ENCODE results near the gene SYT14.
"Not testable (repeated sequence)": the region's sequence is repeated elsewhere in the genome, so short reads cannot be mapped to it uniquely, and the experiment has no call there.

SYT14 gene

GRCh38 chr1:209936125-209936524, 1.9 kb upstream of the SYT14 start:
- DNase-seq (ENCODE audit: low read depth, low spot score), result no peak

DNA sequence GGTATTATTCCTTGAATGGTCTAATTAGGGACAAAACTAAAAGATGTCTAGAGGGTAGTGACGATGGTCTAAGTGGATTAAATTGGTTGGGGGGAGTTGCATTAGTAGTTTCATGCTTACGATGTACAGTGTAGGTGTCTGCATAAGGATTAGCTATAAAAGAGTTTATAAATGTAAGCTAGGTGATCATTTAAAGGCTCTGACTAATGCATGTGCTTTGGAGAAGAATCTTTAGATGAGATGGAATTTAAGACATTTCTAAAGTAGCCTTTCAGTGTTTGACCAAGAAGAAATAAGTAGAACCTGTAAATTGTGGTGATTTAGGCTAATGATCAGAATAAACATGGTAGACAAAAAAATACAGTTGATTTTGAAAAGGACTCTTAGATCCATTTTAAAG, 7.4 kb downstream of the SYT14 start:
- no peak for DNase-seq (ENCODE audit: low read depth, low spot score)

DNA sequence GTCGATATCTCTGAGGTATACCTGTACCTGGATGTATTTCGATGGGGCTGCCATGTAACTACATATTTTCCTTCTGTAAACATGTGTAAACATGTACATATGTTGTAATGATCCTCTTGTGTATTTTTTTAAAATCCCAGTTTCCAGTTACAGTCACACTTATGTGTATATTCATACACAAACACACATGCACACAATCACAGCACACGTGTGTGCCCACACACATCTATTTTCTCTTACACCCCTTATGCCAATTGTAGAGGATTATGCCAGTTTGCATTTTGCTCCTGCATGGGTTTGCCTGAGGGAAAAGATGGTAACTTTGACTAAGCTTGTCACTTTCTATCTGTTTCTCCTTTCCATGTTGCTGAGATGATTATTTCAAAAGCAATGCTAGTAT, 10.1 kb downstream of the SYT14 start:
- no peak for DNase-seq (ENCODE audit: low read depth, low spot score)

- no peak for DNase-seq (ENCODE audit: low read depth, low spot score)
These were observed 18.1 kb downstream of the SYT14 start for GRCh38 chr1:209956116-209956515.

- DNase-seq (ENCODE audit: low read depth, low spot score), result no peak
These were observed 21.6 kb downstream of the SYT14 start for GRCh38 chr1:209959623-209960022.

- no peak for DNase-seq (ENCODE audit: low read depth, low spot score)
These were observed 22.9 kb downstream of the SYT14 start for GRCh38 chr1:209960926-209961325.

DNA sequence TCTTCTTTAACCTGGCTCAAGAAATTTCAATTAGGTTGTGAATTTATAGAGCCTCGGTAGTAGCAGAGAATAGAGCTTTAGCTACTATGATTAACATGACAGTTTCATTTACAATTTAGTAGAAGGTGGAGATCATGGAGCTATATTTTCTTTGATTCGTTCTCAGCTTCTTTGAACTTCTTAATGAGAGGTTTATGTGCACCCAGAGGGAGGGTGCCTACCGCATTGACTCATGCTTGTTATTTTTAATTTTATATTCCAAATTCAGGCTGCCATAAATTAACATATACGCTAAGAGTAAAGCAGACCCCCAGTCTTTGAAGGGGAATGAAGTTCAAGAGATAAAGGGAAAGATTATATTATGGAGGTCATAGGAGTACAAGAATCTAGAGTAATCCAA, 24.4 kb downstream of the SYT14 start:
- no peak for DNase-seq (ENCODE audit: low read depth, low spot score)

GRCh38 chr1:209962856-209963255, 24.8 kb downstream of the SYT14 start:
- DNase-seq (ENCODE audit: low read depth, low spot score), result no peak

DNA sequence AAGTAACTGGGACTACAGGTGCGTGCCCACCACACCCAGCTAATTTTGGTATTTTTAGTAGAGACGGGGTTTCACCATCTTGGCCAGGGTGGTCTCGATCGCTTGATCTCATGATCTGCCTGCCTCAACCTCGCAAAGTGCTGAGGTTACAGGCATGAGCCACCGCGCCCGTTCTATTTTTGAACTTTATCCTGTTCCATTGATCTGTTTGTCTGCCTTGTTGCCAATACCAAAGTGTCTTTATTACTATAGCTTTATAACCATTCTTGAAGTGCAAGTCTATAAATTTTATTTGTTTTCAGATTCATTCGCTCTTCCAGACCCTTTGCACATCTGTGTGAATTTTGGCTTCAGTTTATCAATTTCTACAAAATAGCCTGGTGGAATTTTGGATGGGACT, 28.0 kb downstream of the SYT14 start:
- no peak for DNase-seq (ENCODE audit: low read depth, low spot score)

DNA sequence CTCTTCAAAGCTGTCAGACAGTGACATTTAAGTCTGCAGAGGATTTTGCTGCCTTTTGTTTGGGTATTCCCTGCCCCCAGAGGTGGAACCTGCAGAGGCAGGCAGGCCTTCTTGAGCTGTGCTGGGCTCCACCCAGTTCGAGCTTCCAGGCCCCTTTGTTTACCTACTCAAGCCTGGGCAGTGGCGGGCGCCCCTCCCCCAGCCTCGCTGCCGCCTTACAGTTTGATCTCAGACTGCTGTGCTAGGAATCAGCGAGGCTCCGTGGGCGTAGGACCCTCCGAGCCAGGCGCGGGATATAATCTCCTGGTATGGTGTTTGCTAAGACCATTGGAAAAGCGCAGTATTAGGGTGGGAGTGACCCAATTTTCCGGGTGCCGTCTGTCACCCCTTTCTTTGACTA, 40.7 kb downstream of the SYT14 start:
- DNase-seq (ENCODE audit: low read depth, low spot score), result not testable (repeated sequence)

DNA sequence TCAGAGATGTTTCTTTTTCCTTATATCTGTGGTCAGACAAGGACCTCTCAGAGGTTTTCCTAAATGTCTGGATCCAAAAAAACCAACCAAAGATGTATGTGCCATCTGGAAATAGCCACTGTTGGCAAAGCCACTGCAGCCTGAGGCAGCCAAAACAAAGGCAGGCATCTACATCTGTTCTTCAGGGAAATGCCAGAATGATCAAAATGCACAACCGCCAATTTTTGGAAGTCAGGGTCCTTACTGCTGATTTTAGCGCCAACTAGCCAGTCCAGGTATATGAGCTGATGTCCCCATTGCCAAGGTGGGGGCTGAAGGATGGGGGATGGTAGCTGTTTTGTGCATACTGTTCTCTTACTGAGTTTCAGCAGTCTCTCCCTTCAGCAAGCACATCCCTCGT, 45.9 kb downstream of the SYT14 start:
- DNase-seq (ENCODE audit: low read depth, low spot score), result no peak

DNA sequence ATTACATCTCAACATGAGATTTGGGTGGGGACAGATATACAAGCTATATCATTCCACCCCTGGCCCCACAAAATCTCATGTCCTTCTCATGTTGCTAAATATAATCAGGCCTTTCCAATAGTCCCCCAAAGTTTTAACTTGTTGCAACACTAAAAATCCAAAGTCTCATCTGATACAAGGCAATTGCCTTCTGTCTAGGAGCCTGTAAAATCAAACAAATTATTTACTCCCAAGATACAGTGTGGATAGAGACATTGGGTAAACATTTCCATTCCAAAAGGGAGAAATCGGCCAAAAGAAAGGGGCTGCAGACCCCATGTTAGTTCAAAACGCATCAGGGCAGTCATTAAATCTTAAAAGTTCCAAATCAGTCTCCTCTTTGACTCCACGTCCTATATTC, 47.0 kb downstream of the SYT14 start:
- DNase-seq (ENCODE audit: low read depth, low spot score), result no peak

GRCh38 chr1:209988706-209989105, 50.7 kb downstream of the SYT14 start:
- DNase-seq (ENCODE audit: low read depth, low spot score), result no peak

DNA sequence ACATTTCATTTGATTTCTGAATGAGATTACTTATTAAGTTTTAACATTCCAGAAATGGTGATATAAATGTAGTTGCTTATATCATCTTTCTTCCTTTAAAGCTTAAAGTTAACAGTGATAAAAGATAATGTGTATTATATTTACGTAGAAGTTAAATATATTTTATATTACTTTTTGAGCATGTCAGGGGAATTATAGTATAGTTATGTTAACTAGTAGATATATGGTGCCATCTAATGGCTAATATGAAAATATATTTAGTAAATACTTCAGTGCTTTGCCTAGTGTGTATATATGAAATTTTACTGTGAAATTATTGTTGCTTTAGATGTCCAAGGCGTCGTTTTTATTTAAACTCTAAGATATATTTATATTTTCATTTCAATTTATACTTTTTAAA, 51.5 kb downstream of the SYT14 start:
- no peak for DNase-seq (ENCODE audit: low read depth, low spot score)

DNA sequence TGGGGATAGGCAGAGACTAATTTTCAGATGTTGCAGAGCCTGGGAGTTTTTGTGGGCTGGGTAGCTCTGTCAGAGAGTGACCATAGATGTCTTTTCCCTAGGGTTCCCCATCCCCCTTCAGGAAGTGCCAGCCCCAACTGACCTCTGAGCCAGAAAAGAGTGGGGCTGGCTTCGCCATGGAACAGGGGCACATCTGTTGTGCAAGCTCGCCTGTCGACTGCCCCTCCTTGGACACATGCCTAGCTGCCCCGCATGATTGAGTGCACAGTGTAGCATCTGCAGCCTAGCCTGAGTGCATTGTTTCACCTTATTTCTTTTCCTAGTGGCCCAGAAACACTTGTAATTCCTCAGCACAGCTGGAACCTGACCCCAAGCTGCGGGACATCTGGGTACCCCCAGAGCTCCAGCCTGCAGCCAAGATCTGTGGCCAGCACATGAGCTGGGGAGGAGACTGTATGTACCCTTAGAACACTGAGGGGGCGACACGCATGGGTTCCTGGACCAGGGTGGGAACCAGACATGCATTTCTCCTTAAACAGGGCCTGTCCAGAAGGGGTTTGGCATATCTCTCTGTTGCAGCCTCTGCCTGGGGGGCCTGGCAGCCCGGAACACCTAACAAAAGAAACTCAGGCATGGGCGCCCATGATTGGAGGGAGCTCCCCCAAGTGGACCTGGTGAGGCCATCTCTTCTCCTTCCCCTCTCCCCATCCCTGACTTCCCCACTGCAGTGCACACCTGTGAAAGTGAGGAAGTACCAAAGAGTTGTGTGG, 55.2 kb downstream of the SYT14 start:
- DNase-seq (ENCODE audit: low read depth, low spot score), result no peak

- no peak for DNase-seq (ENCODE audit: low read depth, low spot score)
These were observed 58.3 kb downstream of the SYT14 start for GRCh38 chr1:209996348-209996747.

- no peak for DNase-seq (ENCODE audit: low read depth, low spot score)
These were observed 61.0 kb downstream of the SYT14 start for GRCh38 chr1:209999005-209999404.

GRCh38 chr1:210001751-210002150, 63.7 kb downstream of the SYT14 start:
- DNase-seq (ENCODE audit: low read depth, low spot score), result no peak

GRCh38 chr1:210003501-210003900, 65.5 kb downstream of the SYT14 start:
- no peak for DNase-seq (ENCODE audit: low read depth, low spot score)

DNA sequence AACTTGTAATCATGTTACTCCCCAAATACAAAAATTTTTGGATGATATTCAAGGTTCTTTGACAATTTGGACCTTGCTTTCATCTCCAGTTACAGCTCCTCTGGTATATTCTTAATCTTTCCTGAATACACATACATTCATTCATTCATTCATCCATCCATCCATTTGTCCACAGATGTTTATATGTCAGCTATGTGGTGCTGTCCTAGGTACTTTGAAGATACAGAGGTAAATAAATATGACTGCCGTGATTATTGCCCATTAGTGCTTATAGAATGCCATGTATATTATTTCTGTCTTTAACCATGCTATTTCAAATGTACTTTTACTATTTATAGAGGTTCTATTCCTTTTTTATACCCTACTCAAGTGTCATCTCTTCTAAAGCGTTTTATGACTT, 72.1 kb downstream of the SYT14 start:
- DNase-seq (ENCODE audit: low read depth, low spot score), result no peak

- no peak for DNase-seq (ENCODE audit: low read depth, low spot score)
These were observed 83.3 kb downstream of the SYT14 start for GRCh38 chr1:210021145-210021860.

GRCh38 chr1:210022044-210022443, 84.0 kb downstream of the SYT14 start:
- DNase-seq (ENCODE audit: low read depth, low spot score), result no peak

- DNase-seq (ENCODE audit: low read depth, low spot score), result no peak
These were observed 86.3 kb downstream of the SYT14 start for GRCh38 chr1:210024282-210024681.
